Measurements from ENCODE around the gene TEX11. TPM values are rescaled to one million over a fixed set of nuclear protein-coding genes. Genes with fewer than 3 reads are reported as not detected.

The TEX11 gene
- total and polyA plus RNA-seq, 2 experiments from 2014 or later, result 0.60 to 1.0 TPM

- TF ChIP-seq EZH2 (IDR thresholded peaks at IDR 0.05; ENCODE audit: low read depth, unreplicated experiment) (no peak), REST (IDR thresholded peaks at IDR 0.05; ENCODE audit: unreplicated experiment) (no peak)
Measured at GRCh38 chrX:70554523-70554922, 354.0 kb downstream of the TEX11 start (continued).

- Mint-ChIP-seq H3K36me3 (ENCODE audit: low read depth) (no peaks in the 10 kb centered on the region), H3K9me3 (no peaks in the 10 kb centered on the region; the same call in 2 of the 3 replicates), H3K4me3 (no peak overlapping the region), H3K27ac (no peak overlapping the region; the same call in 1 of the 2 replicates), H3K4me1 (peaks cover 3% of the 10 kb centered on the region; the same call in 2 of the 3 replicates), H3K27me3 (ENCODE audit: insufficient read depth, low read depth, poor library complexity) (no peaks in the 10 kb centered on the region)
- Histone ChIP-seq H3K4me3 (no peak overlapping the region), H2AFZ (peak overlapping the region; percentile 19; the same call in 1 of the 2 replicates), H3K4me2 (no peak overlapping the region), H3K36me3 (ENCODE audit: insufficient read depth) (no peaks in the 10 kb centered on the region), H3K27ac (ENCODE audit: low read depth) (no peak overlapping the region), H3K4me1 (ENCODE audit: insufficient read depth) (no peaks in the 10 kb centered on the region), H3K79me2 (replicated peaks; ENCODE audit: insufficient read depth) (no peaks in the 10 kb centered on the region), H3F3A (replicated peaks; ENCODE audit: low read depth) (no peaks in the 10 kb centered on the region), H4K20me1 (replicated peaks; ENCODE audit: insufficient read depth) (no peaks in the 10 kb centered on the region), H3K9me2 (ENCODE audit: insufficient read depth) (no peaks in the 10 kb centered on the region), H3K27me3 (ENCODE audit: insufficient read depth) (no peaks in the 10 kb centered on the region)
- ATAC-seq (no peak), DNase-seq (ENCODE audit: low spot score) (peak; percentile 13)
- TF ChIP-seq EZH2phosphoT487 (IDR thresholded peaks at IDR 0.05; ENCODE audit: unreplicated experiment), result no peak
- peak in 1 of 2 experiments; percentile 14; a peak in 2 of 4 replicates for TF ChIP-seq CTCF (conservative IDR thresholded peaks at IDR 0.05; ENCODE audit: low read depth in 2 of 2)
Measured at GRCh38 chrX:70554081-70554480, 354.4 kb downstream of the TEX11 start.

GRCh38 chrX:70553516-70553915 lies 355.0 kb downstream of the TEX11 start:
- no peaks in the 10 kb centered on the region for H3K27me3 Mint-ChIP-seq (ENCODE audit: insufficient read depth, low read depth, poor library complexity)
- H3K4me1 Mint-ChIP-seq, result peaks cover 3% of the 10 kb centered on the region; the same call in 2 of the 3 replicates
- Histone ChIP-seq H3K79me2 (replicated peaks; ENCODE audit: insufficient read depth) (no peaks in the 10 kb centered on the region), H3F3A (replicated peaks; ENCODE audit: low read depth) (no peaks in the 10 kb centered on the region), H3K36me3 (ENCODE audit: insufficient read depth) (no peaks in the 10 kb centered on the region), H3K27me3 (ENCODE audit: insufficient read depth) (no peaks in the 10 kb centered on the region), H4K20me1 (replicated peaks; ENCODE audit: insufficient read depth) (no peaks in the 10 kb centered on the region), H3K9me2 (ENCODE audit: insufficient read depth) (no peaks in the 10 kb centered on the region), H2AFZ (peak overlapping the region; percentile 19; the same call in 1 of the 2 replicates), H3K27ac (ENCODE audit: low read depth) (no peak overlapping the region), H3K4me2 (no peak overlapping the region), H3K4me3 (no peak overlapping the region), H3K4me1 (ENCODE audit: insufficient read depth) (no peaks in the 10 kb centered on the region)
- H3K27ac Mint-ChIP-seq, result no peak overlapping the region; the same call in 1 of the 2 replicates
- H3K36me3 Mint-ChIP-seq (ENCODE audit: low read depth), result no peaks in the 10 kb centered on the region
- DNase-seq (ENCODE audit: low spot score) (no peak), ATAC-seq (no peak)
- no peaks in the 10 kb centered on the region; the same call in 2 of the 3 replicates for H3K9me3 Mint-ChIP-seq
- no peak overlapping the region for H3K4me3 Mint-ChIP-seq
- TF ChIP-seq JUNB (IDR thresholded peaks at IDR 0.05; ENCODE audit: unreplicated experiment) (no peak), NANOG (IDR thresholded peaks at IDR 0.05; ENCODE audit: borderline replicate concordance) (no peak), ZNF462 (CRISPR knock-in tag; IDR thresholded peaks at IDR 0.05) (no peak)
